Measurements from ENCODE around the gene HNMT. TPM values are rescaled to one million over a fixed set of nuclear protein-coding genes. Genes with fewer than 3 reads are reported as not detected.

HNMT gene
- total and polyA plus RNA-seq, 2 of the 13 experiments (the other 11 are each of a cell fraction or from before 2014, with no cell fraction given): 279 to 309 TPM

DNA sequence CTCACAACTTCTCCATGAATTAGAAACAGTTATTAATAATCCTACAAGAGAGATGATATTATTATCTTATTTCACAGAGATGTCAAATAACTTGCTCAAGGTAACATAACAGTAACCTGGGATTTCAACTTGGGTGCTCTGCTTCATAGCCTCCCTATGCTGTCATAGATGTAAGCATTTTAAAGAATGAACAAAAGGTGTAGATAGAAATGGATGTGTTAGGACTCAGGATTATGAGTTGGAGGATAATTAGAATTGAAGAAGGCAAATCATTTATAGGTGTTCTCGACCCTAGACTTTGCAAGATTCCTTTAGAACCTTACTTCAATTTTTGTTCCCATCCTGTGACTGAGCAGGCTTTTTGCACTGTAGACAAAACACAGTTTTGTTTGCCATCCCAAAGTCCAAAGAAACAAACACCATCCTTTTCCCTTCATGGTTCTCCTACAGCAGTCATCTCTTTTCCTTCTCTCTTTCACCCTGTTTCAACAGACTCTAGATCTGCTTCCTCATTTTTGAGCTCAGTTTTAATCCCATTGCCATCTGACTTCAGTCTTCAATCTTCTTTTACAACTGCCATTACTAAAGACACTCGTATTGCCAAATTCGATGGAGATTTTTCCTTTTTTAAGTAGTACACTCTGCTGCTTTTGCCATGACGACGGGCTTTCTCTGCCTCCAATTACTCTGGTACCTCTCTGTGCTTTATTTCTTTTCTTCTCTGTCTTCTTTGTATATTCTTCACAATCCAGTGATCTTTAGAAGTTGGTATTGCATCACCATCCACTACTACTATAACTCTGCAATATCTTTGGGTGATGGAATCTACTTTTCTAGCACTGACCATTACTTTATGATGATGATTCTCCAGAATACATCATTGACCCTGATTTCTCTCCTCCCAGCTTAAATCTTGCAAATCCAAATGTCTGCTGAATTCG lies 4.5 kb downstream of the HNMT start (continued):
- no peak for TF ChIP-seq E2F1 (CRISPR knock-in tag; IDR thresholded peaks at IDR 0.05)
- peak; percentile 82; the same call in 1 of the 2 replicates for TF ChIP-seq FOXJ3 (CRISPR knock-in tag; IDR thresholded peaks at IDR 0.05; ENCODE audit: borderline replicate concordance)
- TF ChIP-seq ZNF331 (CRISPR knock-in tag; IDR thresholded peaks at IDR 0.05): peak; percentile 61; the same call in 1 of the 2 replicates
- no peak for TF ChIP-seq ETV6 (CRISPR knock-in tag; conservative IDR thresholded peaks at IDR 0.05)
- TF ChIP-seq ZNF547 (CRISPR knock-in tag; IDR thresholded peaks at IDR 0.05): no peak
- peak; percentile 98 for TF ChIP-seq RBFOX2 (IDR thresholded peaks at IDR 0.05; ENCODE audit: low read depth, low read length)
- no peak for TF ChIP-seq PBX3 (CRISPR knock-in tag; IDR thresholded peaks at IDR 0.05; ENCODE audit: borderline replicate concordance)
- 0 out of 2 replicates have a peak, but pooled peaks have one; percentile 33 for TF ChIP-seq TOE1 (CRISPR knock-in tag; IDR thresholded peaks at IDR 0.05)
- no peak for TF ChIP-seq MYNN (CRISPR knock-in tag; IDR thresholded peaks at IDR 0.05; ENCODE audit: low read depth)
- peak; percentile 79 for TF ChIP-seq SOX5 (CRISPR knock-in tag; IDR thresholded peaks at IDR 0.05; ENCODE audit: borderline replicate concordance)
- no peak for TF ChIP-seq TOPORS (CRISPR knock-in tag; IDR thresholded peaks at IDR 0.05)
- TF ChIP-seq ZNF333 (CRISPR knock-in tag; IDR thresholded peaks at IDR 0.05; ENCODE audit: borderline replicate concordance): no peak
- no peak for TF ChIP-seq ZNF713 (CRISPR knock-in tag; IDR thresholded peaks at IDR 0.05)
- TF ChIP-seq HIC2 (CRISPR knock-in tag; IDR thresholded peaks at IDR 0.05; ENCODE audit: low read depth): no peak
- TF ChIP-seq BCL6 (CRISPR knock-in tag; IDR thresholded peaks at IDR 0.05): peak; percentile 61; the same call in 1 of the 2 replicates
- no peak for TF ChIP-seq ZBTB33 (CRISPR knock-in tag; IDR thresholded peaks at IDR 0.05)
- TF ChIP-seq ATAD3A (CRISPR knock-in tag; IDR thresholded peaks at IDR 0.05): no peak
- TF ChIP-seq CEBPG (CRISPR knock-in tag; IDR thresholded peaks at IDR 0.05): peak; percentile 65; the same call in 1 of the 2 replicates
- TF ChIP-seq SMC3 (IDR thresholded peaks at IDR 0.05; ENCODE audit: low read length): no peak
- TF ChIP-seq SMAD3 (CRISPR knock-in tag; IDR thresholded peaks at IDR 0.05): peak; percentile 76
- no peak; the same call in 1 of the 2 replicates for TF ChIP-seq ZNF441 (CRISPR knock-in tag; IDR thresholded peaks at IDR 0.05; ENCODE audit: borderline replicate concordance)
- TF ChIP-seq ZNF17 (CRISPR knock-in tag; IDR thresholded peaks at IDR 0.05): no peak
- peak; percentile 76 for TF ChIP-seq ZSCAN9 (CRISPR knock-in tag; IDR thresholded peaks at IDR 0.05; ENCODE audit: borderline replicate concordance)
- TF ChIP-seq GATAD1 (CRISPR knock-in tag; IDR thresholded peaks at IDR 0.05): peak; percentile 39
- TF ChIP-seq ZNF101 (CRISPR knock-in tag; IDR thresholded peaks at IDR 0.05; ENCODE audit: borderline replicate concordance, low read depth): no peak

Data from HepG2 (cell line).